Ureter (tissue), 1 donor: ENCODE results near the gene IGF2. TPM values are rescaled to one million over a fixed set of nuclear protein-coding genes. Genes with fewer than 3 reads are reported as not detected.
"Not testable (repeated sequence)": the region's sequence is repeated elsewhere in the genome, so short reads cannot be mapped to it uniquely, and the experiment has no call there.

Source experiments
- DNase-seq: peaks from one replicate; pipeline ENCODE4 v3.0.0-alpha.2; 2020; ENCODE audit warnings: low spot score
- total RNA-seq: library from RNA; stranded (reverse); gene quantifications from one replicate; pipeline ENCODE4 v1.2.4, GENCODE V29; 2023
- donor health status: DM: yes; HTN: yes; CAD: no.

Gene IGF2, protein sequence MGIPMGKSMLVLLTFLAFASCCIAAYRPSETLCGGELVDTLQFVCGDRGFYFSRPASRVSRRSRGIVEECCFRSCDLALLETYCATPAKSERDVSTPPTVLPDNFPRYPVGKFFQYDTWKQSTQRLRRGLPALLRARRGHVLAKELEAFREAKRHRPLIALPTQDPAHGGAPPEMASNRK
- 61.1 TPM for total RNA-seq

DNA sequence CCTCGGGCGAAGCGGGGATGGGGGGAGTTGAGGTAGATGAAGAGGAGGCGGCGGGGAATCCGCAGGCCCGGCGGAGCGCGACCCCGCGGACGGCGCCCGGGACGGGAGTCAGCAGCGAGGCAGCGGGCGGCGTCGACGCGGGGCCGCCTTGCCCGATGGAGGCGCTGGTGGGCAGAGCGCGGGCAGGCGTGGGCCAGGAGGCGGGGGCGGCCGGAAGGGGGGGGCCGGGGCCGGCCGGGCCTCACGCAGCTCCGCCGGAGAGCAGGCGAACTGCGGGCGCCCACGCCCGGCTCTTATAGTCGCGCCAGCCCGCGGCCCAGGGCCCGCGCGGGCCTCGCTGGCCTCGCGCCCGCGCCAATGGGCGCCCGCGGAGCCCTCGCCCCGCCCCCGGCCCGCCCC is at the start of gene IGF2:
Gene IGF2 (minus strand): TSS at position 267 of the 399 bp plus-strand sequence. CDS start 3,866 bp downstream, outside the sequence.
- DNase-seq: no peak

DNA sequence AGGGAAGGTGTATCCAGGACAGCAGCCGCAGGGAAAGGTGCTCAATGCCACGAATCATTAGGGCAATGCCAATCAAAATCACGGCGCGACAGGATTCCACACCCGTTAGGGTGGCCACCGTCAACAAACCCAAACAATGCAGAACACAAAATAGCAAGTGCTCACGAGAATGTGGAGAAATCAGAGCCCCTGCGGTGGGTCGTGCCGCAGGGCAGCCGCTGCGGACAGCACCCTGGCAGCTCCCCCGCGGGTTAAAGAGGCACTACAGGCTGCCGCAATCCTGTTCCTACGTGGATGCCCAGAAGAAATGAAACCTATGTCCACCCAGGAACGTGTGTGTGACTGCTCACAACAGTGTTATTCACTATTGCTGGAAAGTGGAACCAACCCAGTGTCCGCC is 49.6 kb upstream of the IGF2 start:
- DNase-seq: no peak

DNA sequence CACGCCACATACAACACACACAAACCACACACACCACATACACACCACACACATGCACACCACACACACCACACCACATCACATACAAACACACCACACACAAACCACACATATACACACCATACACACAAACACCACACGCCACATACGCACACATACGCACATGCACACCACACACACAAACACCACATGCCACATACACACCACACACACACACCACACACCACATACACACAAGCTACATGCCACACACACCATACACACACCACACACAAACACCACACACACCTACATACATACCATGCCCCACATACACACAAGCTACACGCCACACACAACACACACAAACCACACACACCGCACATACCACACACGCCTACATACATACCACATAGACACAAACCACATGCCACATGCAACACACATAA is 48.1 kb upstream of the IGF2 start:
- DNase-seq: no peak

DNA sequence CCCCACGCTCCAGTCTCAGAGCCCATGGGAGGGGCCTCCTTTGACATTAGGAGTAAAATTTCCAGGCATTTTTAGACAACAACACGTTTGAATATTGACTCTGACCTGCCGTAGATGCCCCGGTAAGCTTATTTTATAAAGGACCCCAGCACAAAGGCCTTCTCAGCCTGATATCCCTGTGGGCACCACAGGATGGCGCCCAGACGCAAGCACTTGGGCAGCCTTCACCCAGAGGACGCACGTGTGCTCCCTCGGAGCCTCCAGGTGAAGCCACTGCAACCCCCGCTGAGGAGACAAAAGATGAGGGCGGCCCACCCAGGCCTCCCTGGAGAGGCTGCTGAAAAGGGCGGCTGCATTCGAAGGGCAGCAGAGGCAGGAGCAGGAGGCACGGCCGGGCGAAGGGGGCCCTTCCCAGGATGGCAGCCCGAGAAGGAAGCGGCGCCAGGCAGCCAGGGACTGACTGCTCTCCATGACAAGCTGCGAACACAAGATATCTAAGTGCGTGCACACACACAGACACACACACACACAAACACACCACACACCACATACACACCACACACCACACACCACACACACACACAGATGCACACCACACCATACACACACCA is 47.6 kb upstream of the IGF2 start:
- DNase-seq: no peak

DNA sequence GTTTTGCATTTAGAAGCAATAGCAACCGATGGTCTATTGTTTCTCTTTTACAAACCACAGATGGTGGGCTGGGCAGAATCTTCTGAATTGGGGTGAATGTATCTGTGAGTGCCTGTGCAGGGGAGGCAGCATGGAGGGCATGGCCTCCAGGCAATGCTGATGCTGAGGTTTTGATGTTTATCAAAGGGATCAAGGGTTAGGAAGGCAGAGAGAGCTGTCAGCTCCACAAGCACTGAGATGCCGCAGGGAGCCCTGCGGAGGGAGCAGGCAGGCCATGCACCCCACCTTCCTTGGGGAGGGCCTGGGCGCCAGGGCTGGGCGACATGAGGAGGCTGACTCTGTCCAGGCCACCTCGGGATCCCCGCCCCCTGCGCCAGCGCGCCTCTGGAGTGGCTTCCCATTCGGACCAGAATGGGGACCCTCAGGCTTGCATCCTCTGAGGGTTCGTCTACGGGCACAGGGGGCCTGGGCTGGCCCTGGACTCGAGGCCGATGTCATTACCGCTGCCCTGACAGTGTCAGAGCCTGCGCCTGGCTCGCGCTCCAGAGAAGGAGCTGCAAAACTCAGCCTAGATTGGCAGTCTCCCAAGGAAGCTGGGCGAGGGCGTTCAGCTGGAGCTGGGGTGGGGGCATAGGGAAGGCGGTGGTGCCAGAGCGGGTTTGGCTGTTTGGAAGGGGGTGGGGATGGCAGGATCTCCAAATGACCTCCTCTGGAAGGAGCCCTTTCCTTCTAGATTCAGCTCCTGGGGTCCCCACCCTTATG is 46.3 kb upstream of the IGF2 start:
- DNase-seq: no peak

DNA sequence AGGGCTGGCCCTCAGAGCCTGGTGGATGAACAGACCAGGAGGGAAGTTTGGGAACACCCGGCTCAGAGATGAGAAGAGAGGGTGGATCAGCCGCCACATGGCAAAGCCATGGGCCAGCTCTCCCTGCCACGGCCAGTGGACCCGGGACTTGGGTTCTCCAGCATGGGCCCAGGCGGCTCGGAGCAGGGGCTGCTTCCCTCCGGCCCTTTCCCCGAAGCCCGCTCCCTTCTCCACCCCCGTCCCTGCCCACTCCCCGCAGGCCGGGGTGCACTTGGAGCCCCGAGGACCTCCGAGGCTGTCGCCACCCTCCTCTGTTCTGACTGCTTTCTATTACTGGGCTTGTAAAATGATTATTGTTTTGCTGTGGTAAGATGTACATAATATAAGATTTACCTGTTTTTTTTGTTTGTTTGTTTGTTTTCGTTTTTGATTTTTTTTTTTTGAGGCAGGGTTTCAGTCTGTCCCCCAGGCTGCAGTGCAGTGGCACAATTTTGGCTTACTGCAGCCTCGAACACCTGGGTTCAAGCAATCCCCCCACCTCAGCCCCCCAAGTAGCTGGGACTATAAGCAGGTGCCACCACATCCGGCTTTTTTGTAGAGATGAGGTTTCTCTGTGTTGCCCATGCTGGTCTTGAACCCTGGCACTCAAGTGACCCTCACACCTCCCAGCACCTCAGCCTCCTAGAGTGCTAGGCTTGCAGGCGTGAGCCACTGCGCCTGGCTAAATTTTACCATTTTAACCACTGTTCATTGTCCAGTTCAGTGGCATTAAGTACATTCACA is 43.7 kb upstream of the IGF2 start:
- DNase-seq: no peak

DNA sequence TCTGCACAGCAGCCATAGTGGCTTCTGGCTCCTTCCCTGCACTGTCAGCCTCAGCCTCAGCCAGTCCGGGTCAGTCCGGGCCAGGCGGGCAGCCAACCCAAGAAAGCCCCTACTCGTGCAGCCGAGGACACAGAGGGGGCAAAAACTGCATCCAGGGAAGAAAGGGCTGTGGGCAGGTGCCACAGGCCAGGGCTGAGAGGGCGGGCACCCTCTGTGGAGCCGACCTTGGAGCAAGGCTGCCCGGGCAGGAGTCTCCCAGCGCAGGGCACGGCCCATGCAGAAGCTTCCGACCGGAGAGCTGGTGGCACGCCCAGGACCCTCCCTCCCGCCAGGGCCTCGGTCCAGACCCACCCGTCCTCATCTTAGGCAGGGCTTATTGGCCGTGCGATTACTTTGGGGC is 42.9 kb upstream of the IGF2 start:
- no peak for DNase-seq

DNA sequence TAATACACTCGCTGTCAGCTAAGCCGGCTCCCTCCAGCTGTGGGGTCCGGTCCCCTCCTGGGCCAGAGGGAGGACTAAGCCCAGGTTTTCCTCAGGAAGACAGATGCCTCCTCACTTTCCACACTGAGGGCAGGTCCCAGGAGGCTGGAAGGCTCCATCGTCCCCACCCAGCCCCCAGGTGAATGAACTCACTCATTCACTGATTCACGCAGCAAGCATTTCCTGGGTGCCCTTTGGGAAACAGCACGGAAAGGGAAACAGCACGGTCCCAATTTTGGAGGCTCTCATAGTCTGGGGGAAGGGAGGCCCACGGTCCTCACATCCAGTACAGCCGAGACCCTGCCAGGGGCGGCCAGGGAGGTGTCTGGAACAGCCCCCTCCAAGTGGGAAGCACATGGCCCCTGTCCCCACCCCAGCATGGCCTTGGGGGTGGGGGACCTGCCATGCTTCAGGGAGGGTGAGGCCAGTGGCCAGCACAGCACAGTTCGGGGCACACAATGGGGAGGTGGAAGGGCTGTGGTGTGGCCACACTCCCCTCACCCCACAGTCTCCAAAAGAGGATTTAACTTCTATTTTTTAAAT is 41.7 kb upstream of the IGF2 start:
- no peak for DNase-seq

DNA sequence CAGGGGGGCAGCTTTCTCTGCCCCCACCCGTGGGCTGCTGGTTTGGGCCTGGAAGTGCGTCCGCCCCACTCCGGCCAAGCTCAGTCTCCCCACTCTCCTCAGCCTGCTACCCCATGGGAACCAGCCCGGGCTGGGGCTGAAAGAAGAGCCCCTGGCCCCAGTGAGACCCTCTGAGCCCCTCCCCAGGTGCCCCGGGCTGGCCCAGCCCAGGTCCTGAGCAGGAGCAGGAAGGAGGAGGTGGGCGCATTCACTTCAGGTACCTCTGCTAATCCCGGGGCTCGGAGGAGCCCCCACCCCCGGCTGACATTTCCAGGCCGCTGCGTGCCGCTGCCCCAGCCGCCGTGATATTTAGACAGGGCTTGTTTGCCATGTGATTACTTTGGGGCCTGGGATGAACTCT is 41.2 kb upstream of the IGF2 start:
- no peak for DNase-seq

DNA sequence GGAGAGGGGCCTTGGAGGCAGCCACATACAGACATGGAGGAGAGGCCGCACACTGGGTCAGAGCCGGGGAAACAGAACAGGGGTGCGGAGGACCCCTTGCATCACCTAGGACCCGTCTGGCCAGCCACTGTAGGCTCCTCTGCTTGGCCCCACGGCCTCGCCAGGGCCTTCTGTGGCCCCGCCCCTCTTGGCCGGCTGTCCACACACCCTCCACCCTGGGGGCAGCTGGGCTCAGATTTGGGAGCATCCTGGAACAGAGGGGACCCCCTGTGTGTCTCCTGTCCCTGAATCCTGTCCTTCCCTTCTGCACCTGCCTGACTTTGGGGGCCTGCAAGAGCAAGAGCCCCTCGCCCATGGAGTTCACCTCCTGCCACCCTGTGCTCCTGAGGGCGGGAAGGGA is 40.3 kb upstream of the IGF2 start:
- no peak for DNase-seq

DNA sequence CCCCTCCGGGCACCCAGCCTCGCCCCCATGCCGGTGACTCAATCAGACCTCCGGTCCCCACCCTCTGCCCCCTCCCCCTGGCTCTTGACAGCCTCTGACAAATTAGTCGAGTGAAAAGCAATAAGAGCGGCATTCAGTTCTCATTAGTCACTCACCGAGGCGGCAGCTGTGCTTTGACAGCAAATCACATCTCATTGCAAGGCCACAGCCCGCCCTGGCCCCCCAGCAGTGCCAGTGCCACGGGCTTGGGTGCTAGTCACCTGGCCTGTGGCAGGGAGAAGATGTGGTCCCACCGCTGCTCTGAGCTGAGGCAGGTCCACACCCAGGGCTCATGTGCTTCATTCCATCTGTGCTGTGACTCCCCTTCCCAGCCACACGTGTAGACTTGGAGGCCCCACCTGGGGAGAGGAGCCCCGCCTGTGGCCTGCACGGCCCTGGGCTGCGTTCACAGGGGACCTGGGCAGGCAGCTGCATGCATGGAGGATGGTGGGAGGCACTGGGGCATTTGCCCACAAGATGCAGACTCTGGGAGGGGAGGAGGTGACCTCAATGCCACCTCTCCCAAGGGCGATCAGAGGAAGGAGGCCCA is 39.8 kb upstream of the IGF2 start:
- DNase-seq: no peak

DNA sequence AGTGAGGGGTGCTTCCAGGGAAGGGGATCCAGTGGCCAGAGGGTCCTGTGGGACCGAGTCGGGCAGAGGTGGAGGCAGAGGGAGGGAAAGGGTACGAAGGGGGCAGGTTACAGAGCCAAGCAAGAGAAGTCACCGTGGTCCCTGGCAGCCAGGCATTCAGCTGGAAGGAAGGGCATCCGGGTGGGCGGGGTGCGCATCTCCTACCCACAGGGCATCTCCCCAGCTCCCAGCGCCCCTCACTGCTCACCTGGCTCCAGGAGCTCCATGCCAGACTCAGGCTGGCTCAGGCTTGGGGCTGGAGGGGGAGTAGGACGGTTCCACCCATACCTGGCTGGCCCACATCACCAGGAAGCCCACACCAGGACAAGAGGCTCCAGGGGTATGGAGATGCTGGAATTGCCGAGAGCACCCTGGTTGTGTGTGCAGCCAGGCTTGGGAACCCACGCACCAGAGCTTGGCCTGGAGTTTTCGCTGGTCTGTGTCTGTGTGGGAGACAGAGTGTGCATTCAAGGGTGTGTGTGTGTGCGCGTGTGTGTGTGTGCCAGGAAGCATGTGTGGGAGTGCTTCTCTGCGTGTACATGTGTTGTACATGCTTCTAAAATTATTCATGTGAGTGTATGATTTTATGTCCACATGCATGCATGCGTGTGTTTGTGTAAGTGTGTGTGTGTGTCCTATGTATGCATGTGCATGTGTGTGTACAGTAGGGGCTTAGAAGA is 39.0 kb upstream of the IGF2 start:
- DNase-seq: not testable (repeated sequence)

DNA sequence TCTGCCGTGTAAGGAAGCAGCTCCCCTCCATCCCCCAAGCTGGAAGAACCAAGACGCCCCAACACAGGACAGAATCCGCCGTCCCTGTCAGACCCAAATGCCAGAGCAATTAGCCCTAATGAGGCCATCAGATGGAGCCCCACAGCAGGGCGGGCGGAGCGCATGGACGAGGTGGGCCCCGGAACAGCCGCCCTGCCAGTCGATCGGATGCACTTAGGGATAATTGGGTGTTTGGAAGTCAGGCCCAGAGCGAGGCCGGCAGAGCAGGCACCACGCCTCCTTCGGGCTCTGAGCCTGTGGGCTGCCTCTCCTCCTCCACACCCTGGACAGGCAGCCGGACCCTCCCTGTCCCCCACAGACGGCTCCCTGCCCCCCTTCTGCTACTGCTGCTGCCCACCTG is 37.9 kb upstream of the IGF2 start:
- no peak for DNase-seq

DNA sequence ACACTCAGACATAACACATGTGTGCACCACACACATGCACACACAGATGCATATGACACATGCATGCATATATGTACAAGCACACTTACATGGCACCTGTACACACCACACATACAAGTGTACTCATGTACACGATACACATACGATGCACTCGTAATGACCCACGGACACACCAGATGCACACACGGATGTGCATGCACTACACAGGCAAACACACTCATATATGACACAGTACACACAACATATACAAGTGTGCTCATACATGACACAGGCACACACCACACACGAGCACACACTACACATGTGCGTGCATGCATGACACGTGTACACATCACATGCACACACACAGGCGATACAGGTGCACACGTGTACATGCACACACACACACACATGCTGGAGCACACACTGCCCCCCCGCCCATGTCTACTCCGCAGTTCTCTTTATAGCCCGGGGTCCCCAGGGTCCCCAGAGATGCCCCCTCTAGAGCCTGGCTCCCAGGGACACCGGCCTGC is 37.3 kb upstream of the IGF2 start:
- DNase-seq: no peak

DNA sequence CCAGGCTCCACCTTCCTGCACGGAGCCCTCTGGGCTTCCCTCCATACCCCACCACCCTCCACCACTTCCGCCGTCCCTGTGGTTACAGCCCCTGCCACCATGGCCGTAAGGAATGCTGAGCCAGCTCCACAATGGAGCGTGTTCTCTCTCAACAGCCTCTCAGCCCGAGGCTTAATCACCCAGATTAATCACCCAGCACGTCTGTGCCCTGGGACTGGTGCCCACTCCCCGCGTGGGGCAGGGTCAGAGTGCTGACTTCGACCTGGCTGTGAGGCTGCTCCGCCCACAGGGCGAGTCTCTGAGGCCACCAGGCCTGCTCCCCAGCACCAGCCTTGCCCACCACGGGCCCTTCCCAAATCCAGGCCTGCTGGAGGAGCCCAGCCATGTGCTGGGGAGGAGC is 36.5 kb upstream of the IGF2 start:
- no peak for DNase-seq

DNA sequence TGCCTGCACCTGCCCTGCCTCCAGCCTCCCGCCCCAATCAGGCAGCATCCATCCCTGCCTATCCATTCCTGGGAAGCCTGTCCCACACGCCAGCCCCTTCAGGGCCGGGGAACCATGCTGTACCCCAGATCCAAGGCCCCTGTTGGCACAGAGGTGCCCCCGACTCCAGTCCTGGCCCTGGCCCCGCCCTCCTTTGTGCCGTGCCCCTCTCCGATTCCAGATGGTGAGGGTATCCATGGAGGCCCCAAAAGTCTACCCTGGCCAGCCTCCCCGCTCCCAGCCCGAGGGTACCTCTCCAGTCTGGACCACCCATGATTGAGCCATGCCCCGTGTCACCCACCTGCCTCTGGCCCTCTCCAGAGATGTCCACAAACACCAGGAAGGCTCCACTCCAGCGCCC is 35.2 kb upstream of the IGF2 start:
- no peak for DNase-seq

DNA sequence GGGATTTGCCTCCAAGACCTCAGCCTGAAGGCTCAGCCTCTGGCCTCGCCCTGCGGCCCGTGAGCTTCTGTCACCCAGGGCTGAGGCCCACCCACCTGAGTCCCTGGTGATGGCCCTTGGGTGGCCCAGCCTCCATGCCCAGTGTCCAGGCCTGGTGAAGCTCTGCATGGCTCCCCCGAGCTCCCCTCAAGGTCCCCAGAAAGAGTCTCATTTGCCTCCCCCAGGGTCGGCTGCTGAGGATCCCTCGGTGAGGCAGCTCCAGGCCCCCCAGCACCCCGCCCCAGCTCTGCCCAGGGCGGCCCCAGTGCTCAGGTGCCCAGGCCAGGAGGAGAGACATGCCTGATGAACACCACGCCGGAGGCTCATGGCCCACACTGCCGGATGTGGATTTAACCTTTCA is 34.6 kb upstream of the IGF2 start:
- DNase-seq: no peak

DNA sequence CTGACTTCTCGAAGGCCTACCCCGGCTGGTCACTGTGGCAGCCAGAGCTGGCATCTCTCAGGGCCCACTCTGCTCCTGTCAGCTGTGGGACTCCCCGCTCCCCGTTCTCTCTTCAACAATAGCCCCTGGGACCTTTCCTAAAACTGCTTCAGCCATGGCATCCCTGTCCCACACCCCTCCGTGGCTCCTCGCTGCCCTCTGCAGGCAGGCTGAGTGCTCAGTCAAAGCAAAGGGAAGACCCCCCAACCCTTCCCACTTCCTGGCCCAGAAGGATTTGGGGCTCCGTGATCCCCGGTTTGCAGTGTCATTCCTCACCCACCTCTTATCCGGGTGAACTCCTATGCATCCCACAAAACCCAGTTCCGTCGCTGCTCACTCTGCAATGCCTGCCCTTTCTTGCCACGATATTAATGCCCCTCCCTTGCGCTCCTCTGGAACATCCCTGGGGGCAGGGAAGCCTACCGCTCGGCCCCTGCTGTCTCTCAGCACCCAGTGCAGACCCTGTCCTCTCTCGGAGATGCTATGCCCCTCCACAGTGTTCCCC is 34.0 kb upstream of the IGF2 start:
- DNase-seq: no peak

DNA sequence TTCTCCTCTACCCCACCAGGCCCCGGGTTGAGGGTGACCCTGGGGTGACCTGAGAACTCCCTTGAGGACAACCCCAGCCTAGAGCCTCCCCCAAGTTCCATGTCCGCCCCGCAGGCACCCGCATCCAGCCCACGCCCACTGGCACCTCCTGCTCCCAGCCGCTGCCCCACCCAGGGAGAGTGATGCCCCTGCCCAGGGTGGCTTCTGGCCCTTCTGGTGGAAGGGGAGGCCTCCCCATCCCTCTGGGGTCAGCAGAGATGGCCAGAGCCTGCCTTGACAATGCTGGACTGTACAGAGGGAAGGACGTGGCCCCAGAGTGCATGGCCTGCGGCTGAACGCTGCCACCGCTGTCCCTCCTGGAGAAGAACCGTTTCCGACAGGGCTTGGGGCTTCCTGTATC is 33.5 kb upstream of the IGF2 start:
- no peak for DNase-seq

DNA sequence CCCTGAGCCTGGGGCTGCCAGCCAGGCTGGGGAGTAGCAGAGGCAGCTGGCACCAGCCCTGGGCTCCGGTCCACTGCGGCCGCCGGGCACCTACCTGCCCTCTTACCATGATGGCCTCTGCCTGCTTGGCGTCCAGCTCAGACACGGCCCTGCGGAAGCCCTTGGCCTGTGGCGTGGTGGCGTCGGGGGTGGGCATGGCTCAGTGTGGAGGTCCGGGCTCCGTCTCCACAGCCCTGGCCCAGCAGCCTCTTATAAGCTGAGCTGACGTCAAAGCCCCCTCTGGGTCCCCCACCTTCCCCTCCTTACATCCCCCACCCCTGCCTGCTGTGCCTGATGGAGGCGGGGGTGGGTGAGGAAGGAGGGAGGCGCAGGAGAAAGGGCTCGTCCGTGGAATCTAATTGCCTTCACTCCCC is 32.4 kb upstream of the IGF2 start, which contains the start of gene TH:
Gene TH (minus strand): TSS at position 225 of the 413 bp plus-strand sequence. CDS start 29 bp downstream, at position 196.
- DNase-seq: no peak
